Gastrocnemius medialis (tissue), 4 donors: ENCODE results near the gene FAM117A. TPM values are rescaled to one million over a fixed set of nuclear protein-coding genes. Genes with fewer than 3 reads are reported as not detected.

Source experiments
- ATAC-seq, 2 donors: fragments of 150-250 bp; one replicate each; pipeline ENCODE4 v1.9.1; 2016
- DNase-seq, 2 donors: peaks; one replicate each; pipeline ENCODE4 v3.0.0-alpha.2; 2019
- H3K27ac ChIP-seq, 4 donors: fragments of 200-600 bp; sonication (generic); 1 replicate in 1 of 4; 2 replicates in 3 of 4; pipeline ENCODE4 v1.5.1; 2016 to 2018; ENCODE audit warnings: mild to moderate bottlenecking in 2 of 4, moderate library complexity in 1 of 4
- H3K27me3 ChIP-seq, 3 donors: fragments of 200-600 bp; sonication (generic) in 2 of 3; 1 replicate in 1 of 3; 2 replicates in 2 of 3; pipeline versions ENCODE4 v1.5.1 to v1.6.0; 2016 to 2019; ENCODE audit warnings: mild to moderate bottlenecking in 1 of 3, moderate library complexity in 1 of 3
- H3K36me3 ChIP-seq, 2 donors: fragments of 200-600 bp; sonication (generic) in 1 of 2; one replicate each; pipeline ENCODE4 v1.5.1; 2017 to 2018
- H3K4me1 ChIP-seq, 2 donors: fragments of 200-600 bp; sonication (generic) in 1 of 2; one replicate each; pipeline ENCODE4 v1.5.1; 2016 to 2017; ENCODE audit warnings: mild to moderate bottlenecking in 2 of 2
- H3K4me3 ChIP-seq, 4 donors: fragments of 200-600 bp; sonication (generic) in 3 of 4; 1 replicate in 1 of 4; 2 replicates in 3 of 4; pipeline ENCODE4 v1.5.1; 2016 to 2019; ENCODE audit warnings: mild to moderate bottlenecking in 2 of 4
- H3K9me3 ChIP-seq, 3 donors: fragments of 200-600 bp; sonication (generic) in 2 of 3; 1 replicate in 1 of 3; 2 replicates in 2 of 3; pipeline ENCODE4 v1.5.1; 2016 to 2019
- CTCF ChIP-seq, 5 experiments: fragments of 450-650 bp in 3 of 5; fragments of 200-600 bp in 2 of 5; sonication (generic) in 2 of 5; IDR thresholded peaks in 4 of 5; conservative IDR thresholded peaks in 1 of 5; 1 replicate in 4 of 5; 2 replicates in 1 of 5; pipeline ENCODE4 v1.5.1; 2016 to 2019; ENCODE audit warnings: antibody characterized with exemption in 5 of 5, mild to moderate bottlenecking in 3 of 5, moderate library complexity in 3 of 5
- POLR2A ChIP-seq, 2 donors: fragments of 450-650 bp; IDR thresholded peaks; one replicate each; pipeline ENCODE4 v1.6.1; 2017; ENCODE audit warnings: antibody characterized with exemption in 2 of 2, mild to moderate bottlenecking in 2 of 2, moderate library complexity in 2 of 2
- in situ Hi-C, 4 donors: fragments of 200-750 bp; cut with MboI; loops; one replicate each; pipeline versions ENCODE4 v1.15.0 to v1.8.0; 2017; ENCODE audit warnings: low sequenced_read_pairs in 4 of 4
- intact Hi-C: fragments of 100-400 bp; cut with DNase I; formaldehyde crosslinking; loops from one replicate; pipeline ENCODE4 v1.15.1; 2023; ENCODE audit warnings: low total_unique reads
- total RNA-seq, 4 donors: library from RNA; depleted of rRNA; stranded (reverse); fragments of >200 nt; gene quantifications; one replicate each; pipeline versions ENCODE4 v1.1.0 to v1.2.3, GENCODE V29; 2016

Gene FAM117A
- total RNA-seq, 4 donors from 2014 or later, result 2.6 to 4.9 (median 3.3) TPM

GRCh38 chr17:49717371-49717861, 46.5 kb downstream of the FAM117A start:
- in situ Hi-C loops (loop anchor here in 1 of 4 donors (25.0 kb wide), 1 partner anchor 305 kb away; the partner anchor contains the start of gene PHB1), intact Hi-C loops (no loop called here)
- DNase-seq (peak in 1 of 2 donors; percentile 39), ATAC-seq (peak; percentile 69 to 72)
- Histone ChIP-seq H3K36me3 (peaks cover 0 to 5% of the 10 kb centered on the region in 2 donors), H3K9me3 (no peaks in the 10 kb centered on the region), H3K4me3 (no peak overlapping the region), H3K27me3 (no peaks in the 10 kb centered on the region), H3K27ac (peak overlapping the region; percentile 5 to 60 (median 30)), H3K4me1 (peaks cover 6 to 8% of the 10 kb centered on the region in 2 donors)
- TF ChIP-seq CTCF (IDR thresholded peaks at IDR 0.05 in 4 of 5, conservative IDR thresholded peaks at IDR 0.05 in 1 of 5), result no peak
- no peak for TF ChIP-seq POLR2A (IDR thresholded peaks at IDR 0.05)

GRCh38 chr17:49716668-49717364, 47.1 kb downstream of the FAM117A start:
- ATAC-seq (no peak), DNase-seq (no peak)
- Histone ChIP-seq H3K27ac (peak overlapping the region in 3 of 4 donors; percentile 9 to 60 (median 50)), H3K36me3 (peaks cover 0 to 5% of the 10 kb centered on the region in 2 donors), H3K9me3 (no peaks in the 10 kb centered on the region), H3K4me1 (peaks cover 6 to 8% of the 10 kb centered on the region in 2 donors), H3K4me3 (no peak overlapping the region), H3K27me3 (no peaks in the 10 kb centered on the region)
- in situ Hi-C loops, result loop anchor here in 1 of 4 donors (25.0 kb wide), 1 partner anchor 305 kb away; the partner anchor contains the start of gene PHB1
- intact Hi-C loops, result no loop called here
- TF ChIP-seq CTCF (IDR thresholded peaks at IDR 0.05 in 4 of 5, conservative IDR thresholded peaks at IDR 0.05 in 1 of 5) (no peak), POLR2A (IDR thresholded peaks at IDR 0.05) (no peak)

- Histone ChIP-seq H3K9me3 (no peaks in the 10 kb centered on the region), H3K27ac (no peak overlapping the region), H3K4me3 (no peak overlapping the region), H3K36me3 (peaks cover 0 to 5% of the 10 kb centered on the region in 2 donors), H3K27me3 (no peaks in the 10 kb centered on the region), H3K4me1 (peaks cover 6 to 8% of the 10 kb centered on the region in 2 donors)
- TF ChIP-seq CTCF (IDR thresholded peaks at IDR 0.05 in 4 of 5, conservative IDR thresholded peaks at IDR 0.05 in 1 of 5), result no peak
- TF ChIP-seq POLR2A (IDR thresholded peaks at IDR 0.05), result no peak
- in situ Hi-C loops, result loop anchor here in 1 of 4 donors (25.0 kb wide), 1 partner anchor 303 kb away; the partner anchor contains the start of gene PHB1
- intact Hi-C loops, result no loop called here
- ATAC-seq (no peak), DNase-seq (no peak)
These were observed 48.1 kb downstream of the FAM117A start for GRCh38 chr17:49715717-49716279.

GRCh38 chr17:49715216-49715615, 48.7 kb downstream of the FAM117A start:
- H3K9me3 ChIP-seq, result no peaks in the 10 kb centered on the region
- no peak overlapping the region for H3K4me3 ChIP-seq
- ATAC-seq (no peak), DNase-seq (no peak)
- intact Hi-C loops, result no loop called here
- no peaks in the 10 kb centered on the region for H3K27me3 ChIP-seq
- H3K27ac ChIP-seq, result no peak overlapping the region
- in situ Hi-C loops, result loop anchor here in 1 of 4 donors (25.0 kb wide), 1 partner anchor 303 kb away; the partner anchor contains the start of gene PHB1
- TF ChIP-seq POLR2A (IDR thresholded peaks at IDR 0.05) (no peak), CTCF (IDR thresholded peaks at IDR 0.05 in 4 of 5, conservative IDR thresholded peaks at IDR 0.05 in 1 of 5) (no peak)
- H3K36me3 ChIP-seq, result peaks cover 0 to 5% of the 10 kb centered on the region in 2 donors
- peaks cover 6 to 8% of the 10 kb centered on the region in 2 donors for H3K4me1 ChIP-seq
